GM23248 (cell line): ENCODE results near the gene BMP8A. TPM values are rescaled to one million over a fixed set of nuclear protein-coding genes. Genes with fewer than 3 reads are reported as not detected.
A peak's percentile ranks its signal among the peaks of the same experiment; 100 is the strongest.

Experiments
- DNase-seq: peaks from one replicate; pipeline ENCODE4 v3.0.0-alpha.2; 2015
- H2AFZ ChIP-seq: fragments of 200-600 bp; sonication (generic); 2 replicates; pipeline ENCODE4 v1.6.1; 2016; ENCODE audit warnings: antibody characterized with exemption
- H3F3A ChIP-seq: fragments of 200-600 bp; sonication (generic); 2 replicates; pipeline ENCODE4 v1.6.1; 2016; ENCODE audit warnings: mild to moderate bottlenecking, antibody characterized with exemption, mixed run types; ENCODE audit not compliant: insufficient read depth
- H3K27ac ChIP-seq: fragments of 200-600 bp; sonication (generic); 2 replicates; pipeline ENCODE4 v1.5.1; 2016; ENCODE audit warnings: mild to moderate bottlenecking
- H3K27me3 ChIP-seq: fragments of 200-600 bp; sonication (generic); replicated peaks from 2 replicates; pipeline ENCODE4 v1.6.1; 2016; ENCODE audit warnings: mild to moderate bottlenecking; ENCODE audit not compliant: insufficient read depth
- H3K36me3 ChIP-seq: fragments of 200-600 bp; sonication (generic); 2 replicates; pipeline ENCODE4 v1.6.1; 2016; ENCODE audit warnings: low read depth, mild to moderate bottlenecking
- H3K4me1 ChIP-seq: fragments of 200-600 bp; sonication (generic); 2 replicates; pipeline ENCODE4 v1.6.1; 2016; ENCODE audit warnings: mild to moderate bottlenecking; ENCODE audit not compliant: insufficient read depth
- H3K4me2 ChIP-seq: fragments of 200-600 bp; sonication (generic); one replicate; pipeline ENCODE4 v1.6.1; 2016; ENCODE audit warnings: mild to moderate bottlenecking; ENCODE audit not compliant: unreplicated experiment
- H3K4me3 ChIP-seq: fragments of 200-600 bp; sonication (generic); 2 replicates; pipeline ENCODE4 v1.5.1; 2016; ENCODE audit warnings: mild to moderate bottlenecking
- H3K79me2 ChIP-seq: fragments of 200-600 bp; sonication (generic); 2 replicates; pipeline ENCODE4 v1.6.1; 2016; ENCODE audit warnings: mild to moderate bottlenecking; ENCODE audit not compliant: insufficient read depth
- H3K9ac ChIP-seq: fragments of 200-600 bp; sonication (generic); 2 replicates; pipeline ENCODE4 v1.6.1; 2016; ENCODE audit warnings: mild to moderate bottlenecking
- H3K9me2 ChIP-seq: fragments of 200-600 bp; sonication (generic); 2 replicates; pipeline ENCODE4 v1.6.1; 2016; ENCODE audit warnings: mixed run types, mild to moderate bottlenecking, moderate library complexity; ENCODE audit not compliant: insufficient read depth
- H3K9me3 ChIP-seq: fragments of 200-600 bp; sonication (generic); one replicate; pipeline ENCODE4 v1.6.1; 2017; ENCODE audit warnings: low read depth
- H4K20me1 ChIP-seq: fragments of 200-600 bp; sonication (generic); 2 replicates; pipeline ENCODE4 v1.6.0; 2016; ENCODE audit not compliant: insufficient read depth
- EZH2 ChIP-seq: fragments of 200-600 bp; sonication (generic); IDR thresholded peaks from 2 replicates; pipeline ENCODE4 v1.6.1; 2018; ENCODE audit warnings: antibody characterized with exemption, mild to moderate bottlenecking; ENCODE audit not compliant: insufficient read depth, poor library complexity, severe bottlenecking
- EZH2phosphoT487 ChIP-seq: fragments of 200-600 bp; sonication (generic); IDR thresholded peaks from 2 replicates; pipeline ENCODE4 v1.6.1; 2018; ENCODE audit warnings: antibody characterized with exemption, moderate library complexity, mild to moderate bottlenecking, low read depth; ENCODE audit not compliant: insufficient read depth
- WGBS, 2 experiments: methylation state at CpG; one replicate each; pipeline ENCODE4 v1.1.6; 2015 to 2017; ENCODE audit warnings: low lambda C conversion rate in 2 of 2, low coverage in 1 of 2; ENCODE audit errors: missing lambda C conversion rate in 2 of 2; 5-methylcytosine and 5-hydroxymethylcytosine counted together
- in situ Hi-C: fragments of 300-500 bp; cut with MboI; formaldehyde crosslinking; loops from 2 replicates; pipeline ENCODE4 v1.15.0; 2020
- polyA plus RNA-seq: library from polyadenylated mRNA; unstranded; fragments of >200 nt; fragmentation: Nextera tagmentation; extraction: Ambion mirVana; gene quantifications from 2 replicates; pipeline ENCODE4 v1.2.1, GENCODE V29; 2016
- small RNA-seq: library from RNA; depleted of rRNA; stranded (forward); fragments of <200 nt; gene quantifications from one replicate; pipeline ENCODE3, GENCODE V24; 2014; ENCODE audit warnings: low read depth, low replicate concordance
- total RNA-seq: library from RNA; depleted of rRNA; stranded (reverse); fragments of >200 nt; shearing (Covaris generic); gene quantifications from 2 replicates; pipeline ENCODE4 v1.2.3, GENCODE V29; 2014; rRNA removed

BMP8A gene
- total and polyA plus RNA-seq, 2 experiments from 2014 or later = not detected

DNA sequence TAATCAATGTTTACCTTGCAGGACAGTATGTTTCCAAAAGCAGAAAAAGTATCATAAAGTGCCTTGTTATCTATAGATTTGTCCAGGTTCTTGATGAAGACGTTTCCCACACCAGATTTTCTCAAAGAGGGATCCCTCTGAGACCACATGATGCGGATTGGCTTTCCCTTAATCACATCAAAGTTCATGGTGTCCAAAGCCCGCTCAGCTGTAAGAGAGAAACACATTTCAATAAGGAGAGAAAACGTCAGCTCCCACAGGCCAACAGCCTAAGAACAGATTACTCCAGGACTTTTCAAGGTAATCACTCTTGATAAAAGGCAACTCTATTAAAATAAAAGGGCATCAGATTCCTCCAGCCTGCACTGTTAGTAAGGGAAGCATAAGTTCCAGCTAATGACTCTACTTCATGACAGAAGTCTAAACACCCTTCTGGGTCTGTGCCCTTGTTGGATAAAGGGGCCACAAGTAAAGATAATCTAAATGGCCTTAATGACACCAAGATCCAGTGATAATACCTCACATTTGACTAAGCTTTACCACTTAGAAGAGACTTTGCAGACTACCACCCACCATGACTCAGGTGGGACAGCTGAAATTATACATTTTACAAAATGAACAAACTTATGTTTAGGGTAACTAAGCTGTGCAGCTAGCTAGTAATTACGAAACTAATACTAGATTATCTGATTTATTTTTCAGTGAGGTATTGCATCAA, 81.1 kb downstream of the BMP8A start:
- peak overlapping the region; percentile 97; the same call in 1 of the 2 replicates for H3K9ac ChIP-seq
- H2AFZ ChIP-seq = no peak overlapping the region
- H3K27ac ChIP-seq = no peak overlapping the region
- in situ Hi-C loops = no loop called here
- DNase-seq = no peak
- H3K9me2 ChIP-seq = no peaks in the 10 kb centered on the region
- peak overlapping the region; percentile 89 for H3K4me2 ChIP-seq
- peak overlapping the region; percentile 98; the same call in 1 of the 2 replicates for H3K4me3 ChIP-seq
- H3K4me1 ChIP-seq = peaks cover 23% of the 10 kb centered on the region
- peaks cover 22% of the 10 kb centered on the region; the same call in 1 of the 2 replicates for H3F3A ChIP-seq
- no peaks in the 10 kb centered on the region for H3K9me3 ChIP-seq
- peaks cover 86% of the 10 kb centered on the region for H3K79me2 ChIP-seq
- peaks cover 58% of the 10 kb centered on the region for H3K36me3 ChIP-seq
- H4K20me1 ChIP-seq = peaks cover 33% of the 10 kb centered on the region
- TF ChIP-seq EZH2phosphoT487 (no peak), EZH2 (no peak)
- H3K27me3 ChIP-seq = no peaks in the 10 kb centered on the region
- 84 to 86% methylated on average over 5 of the region's 5 CpGs for WGBS, 2 experiments

DNA sequence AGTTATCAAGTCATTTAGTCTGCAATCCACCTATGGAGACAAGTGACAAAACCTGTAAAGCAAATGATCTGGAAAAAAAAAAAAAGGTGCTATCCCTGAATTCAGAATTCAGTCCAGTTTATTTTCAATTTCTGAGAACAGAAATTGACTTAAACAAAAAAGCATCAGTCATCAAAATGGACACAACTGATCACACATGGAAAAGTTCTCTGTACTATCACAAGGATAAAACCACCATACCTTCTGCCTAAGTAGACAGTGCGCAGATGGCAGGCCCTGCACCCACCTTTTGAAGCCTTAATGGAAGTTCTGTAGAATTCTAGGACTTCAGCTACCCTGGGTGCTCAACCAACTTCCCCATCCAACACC, 81.6 kb downstream of the BMP8A start:
- Histone ChIP-seq H3K27me3 (no peaks in the 10 kb centered on the region), H2AFZ (no peak overlapping the region), H3K9ac (peak overlapping the region; percentile 97; the same call in 1 of the 2 replicates), H3K4me2 (peak overlapping the region; percentile 89), H3F3A (peaks cover 22% of the 10 kb centered on the region; the same call in 1 of the 2 replicates), H3K4me3 (peak overlapping the region; percentile 98), H3K9me2 (no peaks in the 10 kb centered on the region), H3K36me3 (peaks cover 54% of the 10 kb centered on the region), H4K20me1 (peaks cover 33% of the 10 kb centered on the region), H3K79me2 (peaks cover 82% of the 10 kb centered on the region), H3K27ac (no peak overlapping the region), H3K4me1 (peaks cover 23% of the 10 kb centered on the region), H3K9me3 (no peaks in the 10 kb centered on the region)
- TF ChIP-seq EZH2phosphoT487 (no peak), EZH2 (no peak)
- no peak for DNase-seq
- WGBS, 2 experiments = 100% methylated on average over 1 of the region's 1 CpG
- in situ Hi-C loops = no loop called here

DNA sequence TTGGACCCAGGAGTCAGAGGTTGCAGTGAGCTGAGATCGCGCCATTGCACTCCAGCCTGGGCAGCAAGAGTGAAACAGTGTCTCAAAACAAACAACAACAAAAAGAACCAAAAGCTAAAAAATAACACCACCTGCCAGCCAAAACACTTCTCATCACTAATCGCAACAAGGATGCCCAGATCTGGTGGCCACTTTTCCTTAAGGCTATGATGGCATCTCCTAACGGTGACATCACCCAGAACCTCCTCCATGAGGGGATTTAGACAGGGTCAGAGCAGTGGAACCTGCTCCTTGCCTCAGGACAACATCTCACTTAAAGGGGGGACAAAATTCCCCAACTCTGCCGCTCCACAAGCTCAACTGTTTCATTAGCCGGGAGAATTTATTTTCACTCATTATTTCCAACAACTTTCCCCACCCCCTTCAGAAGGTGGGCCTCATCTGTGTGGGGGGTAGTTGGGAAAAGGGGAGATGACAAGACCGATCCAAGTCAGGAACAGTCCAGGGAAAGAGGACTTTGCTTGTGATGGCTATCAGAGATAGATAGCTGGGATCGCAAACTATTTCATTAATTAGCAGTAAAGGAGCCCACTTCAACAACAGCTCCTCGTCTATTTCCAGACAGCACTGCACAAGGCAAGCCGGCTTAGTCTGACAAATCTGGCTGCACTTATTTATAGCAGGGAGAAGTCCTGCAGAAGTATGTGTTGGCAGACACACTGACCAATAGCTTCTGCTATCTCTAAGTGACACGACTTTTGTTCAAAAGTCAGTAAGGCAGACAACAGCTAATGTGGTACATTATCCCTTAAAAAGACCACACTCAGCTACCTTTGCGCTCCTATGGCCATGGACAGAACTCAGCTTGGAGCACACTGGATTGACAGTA, 82.5 kb downstream of the BMP8A start:
- Histone ChIP-seq H3K79me2 (peaks cover 73% of the 10 kb centered on the region), H2AFZ (no peak overlapping the region), H3K36me3 (peaks cover 45% of the 10 kb centered on the region), H4K20me1 (peaks cover 33% of the 10 kb centered on the region), H3K9me2 (no peaks in the 10 kb centered on the region), H3K9ac (peak overlapping the region; percentile 97), H3K4me1 (peaks cover 23% of the 10 kb centered on the region), H3K27ac (peak overlapping the region; percentile 79), H3K9me3 (no peaks in the 10 kb centered on the region), H3K4me2 (peak overlapping the region; percentile 89), H3K4me3 (peak overlapping the region; percentile 98), H3K27me3 (no peaks in the 10 kb centered on the region), H3F3A (peaks cover 22% of the 10 kb centered on the region; the same call in 1 of the 2 replicates)
- WGBS, 2 experiments = 60 to 61% methylated on average over 12 of the region's 12 CpGs
- TF ChIP-seq EZH2phosphoT487 (no peak), EZH2 (no peak)
- DNase-seq = peak; percentile 74
- in situ Hi-C loops = no loop called here

DNA sequence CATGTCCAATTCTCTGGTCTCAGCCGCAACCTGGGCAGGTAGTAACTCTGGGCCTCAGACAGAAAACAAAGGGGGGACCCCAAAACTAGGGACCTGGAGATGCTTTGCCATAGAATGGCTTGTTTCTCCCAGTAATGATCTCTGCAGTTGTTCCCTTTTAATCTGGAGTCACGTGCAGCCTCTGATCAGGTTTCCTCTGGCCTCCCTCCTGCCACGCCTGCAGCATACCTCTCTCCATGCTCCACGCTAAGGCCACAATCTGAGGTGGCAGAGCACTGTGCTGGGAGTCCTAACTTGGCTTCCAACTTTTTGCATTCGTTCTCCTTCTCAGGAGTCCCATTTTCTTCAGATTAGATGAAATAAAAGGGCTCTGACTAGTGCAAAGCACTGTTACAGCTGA, 83.2 kb downstream of the BMP8A start:
- H3K27ac ChIP-seq = peak overlapping the region; percentile 79
- no peaks in the 10 kb centered on the region for H3K27me3 ChIP-seq
- H3K79me2 ChIP-seq = peaks cover 66% of the 10 kb centered on the region
- peak overlapping the region; percentile 89 for H3K4me2 ChIP-seq
- H3K36me3 ChIP-seq = peaks cover 38% of the 10 kb centered on the region
- H4K20me1 ChIP-seq = peaks cover 33% of the 10 kb centered on the region
- H2AFZ ChIP-seq = no peak overlapping the region
- peak; percentile 37 for DNase-seq
- no peak for TF ChIP-seq EZH2phosphoT487
- TF ChIP-seq EZH2 = no peak
- H3K9me2 ChIP-seq = no peaks in the 10 kb centered on the region
- peak overlapping the region; percentile 97 for H3K9ac ChIP-seq
- peak overlapping the region; percentile 98 for H3K4me3 ChIP-seq
- WGBS, 2 experiments = 45 to 57% methylated on average over 4 to 5 of the region's 5 CpGs
- in situ Hi-C loops = no loop called here
- peaks cover 22% of the 10 kb centered on the region; the same call in 1 of the 2 replicates for H3F3A ChIP-seq
- H3K9me3 ChIP-seq = no peaks in the 10 kb centered on the region
- peaks cover 23% of the 10 kb centered on the region for H3K4me1 ChIP-seq

Small RNAs within 50 kb of the gene (small RNA-seq; reads per million reads assigned to genes)
- gene SNORA55 = 1.2 reads per million, percentile 51 among the genes with 10 or more reads in this experiment

Other genes with a start within 250 kb of the BMP8A start
- 102 and 117 TPM in 2 replicates for gene PABPC4, start 85.2 kb downstream of the BMP8A start, total RNA-seq
- gene PABPC4, start 85.2 kb downstream of the BMP8A start, polyA plus RNA-seq = 92.9 and 94.8 TPM in 2 replicates
- gene HEYL, start 148.0 kb downstream of the BMP8A start, total RNA-seq = not detected in 2 replicates
- gene HEYL, start 148.0 kb downstream of the BMP8A start, polyA plus RNA-seq = not detected in 2 replicates
- gene NT5C1A, start 180.5 kb downstream of the BMP8A start, total RNA-seq = not detected in 2 replicates
- gene NT5C1A, start 180.5 kb downstream of the BMP8A start, polyA plus RNA-seq = not detected in 2 replicates
- gene HPCAL4, start 199.8 kb downstream of the BMP8A start, total RNA-seq = not detected in 2 replicates
- gene HPCAL4, start 199.8 kb downstream of the BMP8A start, polyA plus RNA-seq = not detected in 2 replicates
- gene PPIE, start 247.2 kb downstream of the BMP8A start, total RNA-seq = 19.9 and 35.3 TPM in 2 replicates
- 63.4 and 68.0 TPM in 2 replicates for gene PPIE, start 247.2 kb downstream of the BMP8A start, polyA plus RNA-seq